GM12878 (cell line): ENCODE data around the gene NBR1. TPM values are rescaled to one million over a fixed set of nuclear protein-coding genes. Genes with fewer than 3 reads are reported as not detected.

Experiments used
- ATAC-seq: fragments of 200-7000 bp; cut with Tn5 transposase; 3 replicates; pipeline ENCODE4 v1.9.1; 2020; ENCODE audit warnings: mild to moderate bottlenecking, moderate library complexity
- BruUV-seq: library from RNA; stranded (reverse); fragments of 400-500 nt; replicated peaks from 2 replicates; lab custom pipeline; 2021; lab: Mats Ljungman, UMichigan
- CTCF ChIA-PET: fragments of 300-600 bp; sonication (Branson Sonifier 250); formaldehyde crosslinking; extraction: SDS; loops from one replicate; lab custom pipeline; 2021; ENCODE audit warnings: inconsistent platforms; lab: Yijun Ruan, JAX
- POLR2A ChIA-PET: fragments of 350-600 bp; formaldehyde crosslinking; extraction: SDS; loops from one replicate; lab custom pipeline; 2021; ENCODE audit warnings: inconsistent platforms; lab: Charles Lee
- RAD21 ChIA-PET: fragments of 300-600 bp; sonication (Branson Sonifier 250); formaldehyde crosslinking; loops from one replicate; lab custom pipeline; 2023; ENCODE audit warnings: antibody characterized with exemption; ENCODE audit not compliant: unreplicated experiment; lab: Charles Lee
- SMC1A ChIA-PET: fragments of 300-600 bp; sonication (Branson Sonifier 250); formaldehyde crosslinking; loops from one replicate; lab custom pipeline; 2023; ENCODE audit not compliant: unreplicated experiment, uncharacterized antibody; lab: Charles Lee
- DNase-seq: peaks from one replicate; pipeline ENCODE4 v3.0.0-alpha.2; 2011; ENCODE audit warnings: low read depth, low spot score
- FAIRE-seq: peaks from 3 replicates; lab custom pipeline; 2011; peaks lifted over from hg19 to GRCh38; lab: Jason Lieb, UNC
- H2AFZ ChIP-seq: 2 replicates; pipeline ENCODE4 v1.6.0; 2011; ENCODE audit warnings: low read depth, low read length, control low read depth; ENCODE audit not compliant: control insufficient read depth
- H3K27ac ChIP-seq: 2 replicates; pipeline ENCODE4 v1.5.1; 2011; ENCODE audit warnings: control low read depth; ENCODE audit not compliant: control insufficient read depth, insufficient read depth
- H3K27me3 ChIP-seq, 2 experiments: replicated peaks in 1 of 2; 2 replicates each; pipeline versions ENCODE4 v1.6.0 to v1.6.1; 2011; ENCODE audit warnings: low read length in 1 of 2; ENCODE audit not compliant: control insufficient read depth in 2 of 2, insufficient read depth in 2 of 2
- H3K36me3 ChIP-seq, 2 experiments: 2 replicates each; pipeline ENCODE4 v1.5.1; 2011; ENCODE audit warnings: low read length in 1 of 2; ENCODE audit not compliant: control insufficient read depth in 2 of 2, insufficient read depth in 2 of 2
- H3K4me1 ChIP-seq: 2 replicates; pipeline ENCODE4 v1.6.1; 2011; ENCODE audit warnings: mild to moderate bottlenecking, low read length, moderate library complexity, mixed read lengths; ENCODE audit not compliant: control insufficient read depth, insufficient read depth
- H3K4me2 ChIP-seq: 2 replicates; pipeline ENCODE4 v1.6.0; 2011; ENCODE audit warnings: control low read depth; ENCODE audit not compliant: control insufficient read depth, insufficient read depth
- H3K4me3 ChIP-seq: fragments of 200-600 bp; sonication (generic); 2 replicates; pipeline ENCODE4 v1.5.1; 2016
- H3K79me2 ChIP-seq: 2 replicates; pipeline ENCODE4 v1.6.0; 2011; ENCODE audit warnings: low read length; ENCODE audit not compliant: control insufficient read depth, insufficient read depth
- H3K9ac ChIP-seq: 2 replicates; pipeline ENCODE4 v1.8.0; 2011; ENCODE audit warnings: low read length, control low read depth, mixed read lengths; ENCODE audit not compliant: control insufficient read depth, insufficient read depth
- H3K9me3 ChIP-seq: replicated peaks from 3 replicates; pipeline ENCODE4 v1.5.1; 2011; ENCODE audit warnings: mild to moderate bottlenecking, low read length; ENCODE audit not compliant: control insufficient read depth, insufficient read depth
- H4K20me1 ChIP-seq: 2 replicates; pipeline ENCODE4 v1.6.0; 2011; ENCODE audit not compliant: control insufficient read depth, insufficient read depth
- IKZF1 ChIP-seq: fragments of 450-650 bp; conservative IDR thresholded peaks from 2 replicates; pipeline ENCODE4 v1.6.1; 2017; ENCODE audit warnings: antibody characterized with exemption, mild to moderate bottlenecking
- MTA3 ChIP-seq: IDR thresholded peaks from 2 replicates; pipeline ENCODE4 v1.6.1; 2012; ENCODE audit warnings: low read length, inconsistent platforms, borderline replicate concordance
- SPI1 ChIP-seq: IDR thresholded peaks from 2 replicates; pipeline ENCODE4 v1.6.1; 2011; ENCODE audit warnings: low read depth, mild to moderate bottlenecking, low read length, moderate library complexity, borderline replicate concordance; ENCODE audit not compliant: insufficient read depth
- TCF12 ChIP-seq: IDR thresholded peaks from 2 replicates; pipeline ENCODE4 v1.6.1; 2011; ENCODE audit warnings: low read depth, mild to moderate bottlenecking, low read length
- ZBED1 ChIP-seq: IDR thresholded peaks from 2 replicates; pipeline ENCODE4 v1.6.1; 2016; ENCODE audit warnings: borderline replicate concordance
- ZBTB33 ChIP-seq: fragments of 450-650 bp; IDR thresholded peaks from 2 replicates; pipeline ENCODE4 v1.6.1; 2017; ENCODE audit warnings: mild to moderate bottlenecking
- ZNF592 ChIP-seq: fragments of 450-650 bp; IDR thresholded peaks from 2 replicates; pipeline ENCODE4 v1.6.1; 2017; ENCODE audit warnings: mild to moderate bottlenecking, moderate library complexity
- ZSCAN29 ChIP-seq: fragments of 450-650 bp; IDR thresholded peaks from 2 replicates; pipeline ENCODE4 v1.6.1; 2017; ENCODE audit warnings: mild to moderate bottlenecking, moderate library complexity
- WGBS: methylation state at CpG from one replicate; pipeline ENCODE4 v1.1.6; 2016; ENCODE audit warnings: low lambda C conversion rate; ENCODE audit not compliant: insufficient replicate concordance, insufficient coverage; ENCODE audit errors: missing lambda C conversion rate; 5-methylcytosine and 5-hydroxymethylcytosine counted together
- in situ Hi-C: fragments of 300-500 bp; cut with MboI; formaldehyde crosslinking; loops from 9 replicates; pipeline ENCODE4 v1.14.3; 2018; ENCODE audit warnings: mixed read lengths
- intact Hi-C: fragments of 100-400 bp; cut with micrococcal nuclease; formaldehyde crosslinking; loops from one replicate; pipeline ENCODE4 v1.14.2; 2022; ENCODE audit not compliant: unreplicated experiment
- polyA plus RNA-seq, 11 experiments: library from polyadenylated mRNA; depleted of rRNA in 4 of 11; unstranded in 6 of 11; stranded (reverse) in 5 of 11; fragments of >200 nt; fragmentation: Nextera tagmentation in 4 of 11; fragmentation: Illumina TruSeq in 1 of 11; extraction: Ambion mirVana in 4 of 11; extraction: Trizol in 1 of 11; gene quantifications; 1 replicate in 1 of 11; 2 replicates in 10 of 11; pipeline versions ENCODE4 v1.2.1 to v1.2.3, GENCODE V29; 2011 to 2016; ENCODE audit warnings: inconsistent platforms in 2 of 11, missing spikeins in 2 of 11, low read depth in 1 of 11
- total RNA-seq, 4 experiments: library from RNA; depleted of rRNA in 3 of 4; stranded (reverse); fragments of >200 nt in 3 of 4; fragmentation: Illumina TruSeq in 1 of 4; extraction: Trizol in 1 of 4; gene quantifications; 2 replicates each; pipeline versions ENCODE4 v1.2.1 to v1.2.3, GENCODE V29; 2013 to 2021

The NBR1 gene
- total and polyA plus RNA-seq, 10 of the 15 experiments (the other 5 are each of a cell fraction or from before 2014, with no cell fraction given), result 3.5 to 55.2 (median 28.2) TPM

GRCh38 chr17:43217614-43218087 lies 46.6 kb downstream of the NBR1 start:
- in situ Hi-C loops, result loop anchor here (10.0 to 25.0 kb wide), 9 partner anchors 97 to 1645 kb away; partner anchors contain the start of genes DNAJC7, EIF1, HDAC5 and MEOX1
- H3K27ac ChIP-seq, result no peak overlapping the region
- RAD21 ChIA-PET, result no interaction called here
- no peak for TF ChIP-seq TCF12
- TF ChIP-seq MTA3, result no peak
- TF ChIP-seq ZSCAN29, result no peak
- no peak for TF ChIP-seq IKZF1
- TF ChIP-seq ZBTB33, result no peak
- no peak for TF ChIP-seq ZBED1
- TF ChIP-seq ZNF592, result no peak
- TF ChIP-seq SPI1, result no peak
- TF ChIP-seq, all 136 proteins: peak for 0
- DNase-seq (no peak), ATAC-seq (no peak), FAIRE-seq (no peak)
- Histone ChIP-seq H4K20me1 (no peaks in the 10 kb centered on the region), H3K9ac (no peak overlapping the region), H3K36me3 (peaks cover 2 to 14% of the 10 kb centered on the region in 2 experiments; a peak in 3 of 4 replicates), H3K27me3 (no peaks in the 10 kb centered on the region), H2AFZ (no peak overlapping the region), H3K4me2 (no peak overlapping the region), H3K9me3 (no peaks in the 10 kb centered on the region), H3K4me3 (no peak overlapping the region), H3K79me2 (peaks cover 10% of the 10 kb centered on the region), H3K4me1 (peaks cover 5% of the 10 kb centered on the region; the same call in 1 of the 2 replicates)
- intact Hi-C loops, result no loop called here
- ChIA-PET SMC1A (interaction anchor here (0.7 kb wide), 1 partner anchor 45 kb away, joined by 4 read pairs; no protein-coding TSS in a partner anchor), POLR2A (interaction anchor here (0.5 to 0.6 kb wide), 3 partner anchors 8 to 1453 kb away, joined by 3 to 5 read pairs (median 4); no protein-coding TSS in a partner anchor), CTCF (interaction anchor here (0.7 kb wide), 1 partner anchor 21 kb away, joined by 3 read pairs; no protein-coding TSS in a partner anchor)
- BruUV-seq, result no TSS peak
- 94% methylated on average over 2 of the region's 2 CpGs for WGBS
